H1 (cell line): ENCODE results near the gene PARD3.

Source experiments
- CTCF ChIP-seq, 3 experiments: IDR thresholded peaks; 1 replicate in 2 of 3; 2 replicates in 1 of 3; pipeline versions ENCODE4 v1.5.1 to v1.6.1; 2011; ENCODE audit warnings: low read length in 3 of 3, mild to moderate bottlenecking in 3 of 3, inconsistent platforms in 2 of 3, low read depth in 1 of 3, moderate library complexity in 1 of 3; ENCODE audit not compliant: insufficient read depth in 1 of 3; ENCODE audit errors: control extremely low read depth in 1 of 3
- FOSL1 ChIP-seq: IDR thresholded peaks from 2 replicates; pipeline ENCODE4 v1.6.1; 2011; ENCODE audit warnings: mild to moderate bottlenecking, low read depth, low read length, moderate library complexity; ENCODE audit not compliant: insufficient read depth
- KDM1A ChIP-seq: fragments of 200-600, 300-600 bp; sonication (generic); IDR thresholded peaks from 2 replicates; pipeline ENCODE4 v1.7.1; 2016; ENCODE audit warnings: mild to moderate bottlenecking, low read length, borderline replicate concordance
- POLR2A ChIP-seq, 2 experiments: IDR thresholded peaks; 1 replicate in 1 of 2; 2 replicates in 1 of 2; pipeline ENCODE4 v1.6.1; 2011; ENCODE audit warnings: low read depth in 2 of 2, low read length in 2 of 2, mild to moderate bottlenecking in 2 of 2; ENCODE audit errors: control extremely low read depth in 1 of 2
- SP1 ChIP-seq: IDR thresholded peaks from 2 replicates; pipeline ENCODE4 v1.6.1; 2011; ENCODE audit warnings: low read depth, low read length
- SRF ChIP-seq: IDR thresholded peaks from 2 replicates; pipeline ENCODE4 v1.6.1; 2011; ENCODE audit warnings: mild to moderate bottlenecking, low read depth, low read length, moderate library complexity
- TAF1 ChIP-seq: IDR thresholded peaks from 2 replicates; pipeline ENCODE4 v1.6.1; 2011; ENCODE audit warnings: mild to moderate bottlenecking, low read depth, low read length

- TF ChIP-seq CTCF (IDR thresholded peaks at IDR 0.05; ENCODE audit: control extremely low read depth in 1 of 3, insufficient read depth in 1 of 3, low read depth in 1 of 3, low read length in 3 of 3) (no peak), TAF1 (no peak), SRF (no peak), FOSL1 (no peak), KDM1A (no peak), SP1 (no peak), POLR2A (IDR thresholded peaks at IDR 0.05; ENCODE audit: control extremely low read depth in 1 of 2, low read depth in 2 of 2, low read length in 2 of 2) (no peak)
Observed at GRCh38 chr10:34186745-34187144, 628.4 kb downstream of the PARD3 start.
